Loucy (cell line): ENCODE measurements around the gene GNB1.

Experiments
- CTCF ChIP-seq: fragments of 200-600 bp; sonication (generic); conservative IDR thresholded peaks from 2 replicates; pipeline ENCODE4 v1.5.1; 2014; ENCODE audit warnings: mild to moderate bottlenecking, antibody characterized with exemption, low read length
- EZH2phosphoT487 ChIP-seq: fragments of 200-600 bp; IDR thresholded peaks from 2 replicates; pipeline ENCODE4 v1.6.1; 2018; ENCODE audit warnings: antibody characterized with exemption, mild to moderate bottlenecking, moderate library complexity, borderline replicate concordance

GRCh38 chr1:1921459-1921862 is 30.6 kb upstream of the GNB1 start:
- TF ChIP-seq CTCF, result no peak
- no peak for TF ChIP-seq EZH2phosphoT487
